KMS-11 (cell line): ENCODE data around the gene ERICH4.
"Not testable (repeated sequence)": the region's sequence is repeated elsewhere in the genome, so short reads cannot be mapped to it uniquely, and the experiment has no call there.

Source experiments
- H2AFZ ChIP-seq: fragments of 200-600 bp; sonication (generic); 2 replicates; pipeline ENCODE4 v1.6.1; 2016; ENCODE audit warnings: antibody characterized with exemption, mixed run types, low read depth
- H3K27ac ChIP-seq: fragments of 200-600 bp; sonication (generic); 2 replicates; pipeline ENCODE4 v1.6.1; 2016; ENCODE audit warnings: mild to moderate bottlenecking, mixed run types
- H3K27me3 ChIP-seq: fragments of 200-600 bp; sonication (generic); 2 replicates; pipeline ENCODE4 v1.6.1; 2017; ENCODE audit warnings: mild to moderate bottlenecking, low read depth, mixed run types, moderate library complexity; ENCODE audit not compliant: insufficient read depth
- H3K36me3 ChIP-seq: fragments of 200-600 bp; sonication (generic); 2 replicates; pipeline ENCODE4 v1.6.1; 2017; ENCODE audit warnings: mild to moderate bottlenecking, mixed run types; ENCODE audit not compliant: insufficient read depth
- H3K4me1 ChIP-seq: fragments of 200-600 bp; sonication (generic); 2 replicates; pipeline ENCODE4 v1.6.1; 2016; ENCODE audit warnings: mild to moderate bottlenecking, low read depth, mixed run types; ENCODE audit not compliant: poor library complexity, severe bottlenecking
- H3K4me2 ChIP-seq: fragments of 200-600 bp; sonication (generic); 2 replicates; pipeline ENCODE4 v1.7.0; 2016; ENCODE audit warnings: mild to moderate bottlenecking, mixed run types
- H3K4me3 ChIP-seq: fragments of 200-600 bp; sonication (generic); IDR thresholded peaks from 2 replicates; pipeline ENCODE4 v1.6.1; 2017; ENCODE audit warnings: low read depth, low read length, mixed read lengths; ENCODE audit not compliant: insufficient read depth
- H3K79me2 ChIP-seq: fragments of 200-600 bp; sonication (generic); 2 replicates; pipeline ENCODE4 v1.6.1; 2016; ENCODE audit warnings: low read depth, mixed run types; ENCODE audit not compliant: insufficient read depth
- H3K9ac ChIP-seq: fragments of 200-600 bp; sonication (generic); 2 replicates; pipeline ENCODE4 v1.6.1; 2016; ENCODE audit warnings: mild to moderate bottlenecking, mixed run types
- H4K20me1 ChIP-seq: fragments of 200-600 bp; sonication (generic); 2 replicates; pipeline ENCODE4 v1.6.1; 2016; ENCODE audit warnings: mild to moderate bottlenecking, mixed run types; ENCODE audit not compliant: insufficient read depth
- CTCF ChIP-seq: fragments of 200-600 bp; sonication (generic); conservative IDR thresholded peaks from 2 replicates; pipeline ENCODE4 v1.6.1; 2017; ENCODE audit warnings: low read depth, mild to moderate bottlenecking, antibody characterized with exemption, low read length, moderate library complexity, mixed read lengths

Gene ERICH4

DNA sequence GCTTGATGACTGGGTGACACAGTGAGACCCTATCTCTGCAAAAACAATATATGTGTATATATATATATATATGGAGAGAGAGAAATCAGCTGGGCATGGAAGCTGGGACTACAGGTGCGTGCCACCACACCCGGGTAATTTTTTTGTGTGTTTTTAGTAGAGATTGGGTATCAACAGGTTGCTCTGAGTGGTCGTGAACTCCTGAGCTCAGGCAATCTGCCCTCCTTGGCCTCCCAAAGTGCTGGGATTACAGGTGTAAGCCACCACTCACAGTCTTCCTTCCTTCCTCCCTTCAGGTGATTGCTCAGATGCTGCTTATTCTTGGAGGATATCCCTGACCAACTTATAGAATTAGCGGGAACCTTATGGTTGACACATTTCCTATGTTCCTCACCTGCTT is 41.9 kb downstream of the ERICH4 start:
- Histone ChIP-seq H2AFZ (no peak overlapping the region), H3K27ac (no peak overlapping the region), H3K27me3 (no peaks in the 10 kb centered on the region; the same call in 1 of the 2 replicates), H3K79me2 (no peaks in the 10 kb centered on the region), H3K36me3 (no peaks in the 10 kb centered on the region), H3K4me3 (no peak overlapping the region), H4K20me1 (no peaks in the 10 kb centered on the region), H3K4me1 (no peaks in the 10 kb centered on the region), H3K4me2 (no peak overlapping the region), H3K9ac (no peak overlapping the region)
- no peak for TF ChIP-seq CTCF

- H3K4me2 ChIP-seq, H4K20me1 ChIP-seq, H3K4me1 ChIP-seq, H3K79me2 ChIP-seq, H3K27ac ChIP-seq, H2AFZ ChIP-seq, H3K36me3 ChIP-seq, H3K27me3 ChIP-seq, H3K4me3 ChIP-seq, H3K9ac ChIP-seq: not testable (repeated sequence)
Observed at GRCh38 chr19:41486953-41487352, 44.0 kb downstream of the ERICH4 start.

- TF ChIP-seq CTCF = no peak
- Histone ChIP-seq H3K9ac (no peak overlapping the region), H3K27me3 (no peaks in the 10 kb centered on the region), H3K79me2 (no peaks in the 10 kb centered on the region), H4K20me1 (no peaks in the 10 kb centered on the region), H3K27ac (no peak overlapping the region), H3K4me3 (no peak overlapping the region), H3K4me1 (no peaks in the 10 kb centered on the region), H3K4me2 (no peak overlapping the region), H3K36me3 (no peaks in the 10 kb centered on the region), H2AFZ (no peak overlapping the region)
Observed at GRCh38 chr19:41492843-41493242, 49.9 kb downstream of the ERICH4 start.
